GM21576 (cell line): Measurements from ENCODE around the gene PCK2.
"Not testable (repeated sequence)": the region's sequence is repeated elsewhere in the genome, so short reads cannot be mapped to it uniquely, and the experiment has no call there.

ENCODE experiments used
- ATAC-seq: cut with Tn5 transposase; IDR thresholded peaks from one replicate; pipeline ENCODE4 v1.9.1; 2021; ENCODE audit warnings: mild to moderate bottlenecking, moderate library complexity; ENCODE audit not compliant: unreplicated experiment

The PCK2 gene

GRCh38 chr14:24093207-24093900, 757 bp upstream of the PCK2 start:
- ATAC-seq: no peak

- ATAC-seq: no peak
Measured at GRCh38 chr14:24094841-24095270, 745 bp downstream of the PCK2 start.

- peak; percentile 70 for ATAC-seq
Measured at GRCh38 chr14:24095271-24096068, 1.4 kb downstream of the PCK2 start.

GRCh38 chr14:24096545-24097181, 2.6 kb downstream of the PCK2 start:
- ATAC-seq: no peak

- no peak for ATAC-seq
Measured at GRCh38 chr14:24098229-24098926, 4.3 kb downstream of the PCK2 start.

- ATAC-seq: no peak
Measured at GRCh38 chr14:24098927-24099813, 5.1 kb downstream of the PCK2 start.

- no peak for ATAC-seq
Measured at GRCh38 chr14:24100197-24100981, 6.3 kb downstream of the PCK2 start.

- ATAC-seq: no peak
Measured at GRCh38 chr14:24100982-24101494, 6.9 kb downstream of the PCK2 start.

- ATAC-seq: no peak
Measured at GRCh38 chr14:24102357-24103048, 8.4 kb downstream of the PCK2 start.

- ATAC-seq: no peak
Measured at GRCh38 chr14:24103451-24103850, 9.3 kb downstream of the PCK2 start.

- not testable (repeated sequence) for ATAC-seq
Measured at GRCh38 chr14:24105609-24106239, 11.6 kb downstream of the PCK2 start.

GRCh38 chr14:24106672-24107271, 12.7 kb downstream of the PCK2 start:
- ATAC-seq: no peak

GRCh38 chr14:24108336-24108874, 14.3 kb downstream of the PCK2 start:
- ATAC-seq: peak; percentile 35

GRCh38 chr14:24110060-24110459, 15.9 kb downstream of the PCK2 start:
- no peak for ATAC-seq

- ATAC-seq: no peak
Measured at GRCh38 chr14:24110523-24110922, 16.4 kb downstream of the PCK2 start.

- ATAC-seq: no peak
Measured at GRCh38 chr14:24113379-24113800, 19.3 kb downstream of the PCK2 start.

- ATAC-seq: peak; percentile 22
Measured at GRCh38 chr14:24113801-24114531, 19.9 kb downstream of the PCK2 start.
